Ammon's horn (tissue), 1 donor: Measurements from ENCODE around the gene HLA-B.
"Not testable (repeated sequence)": the region's sequence is repeated elsewhere in the genome, so short reads cannot be mapped to it uniquely, and the experiment has no call there.

Experiments used
- DNase-seq: peaks from one replicate; pipeline ENCODE4 v3.0.0-alpha.2; 2016; ENCODE audit warnings: low spot score

Gene HLA-B

GRCh38 chr6:31383149-31383548 is 26.2 kb upstream of the HLA-B start:
- DNase-seq, result no peak

GRCh38 chr6:31381666-31382065 is 24.7 kb upstream of the HLA-B start:
- no peak for DNase-seq

GRCh38 chr6:31379850-31380249 is 22.9 kb upstream of the HLA-B start:
- no peak for DNase-seq

GRCh38 chr6:31378721-31379103 is 21.7 kb upstream of the HLA-B start:
- DNase-seq, result no peak

- DNase-seq, result no peak
Measured at GRCh38 chr6:31378062-31378720, 21.2 kb upstream of the HLA-B start.

- no peak for DNase-seq
Measured at GRCh38 chr6:31377029-31377428, 20.1 kb upstream of the HLA-B start.

GRCh38 chr6:31375699-31376098 is 18.7 kb upstream of the HLA-B start:
- DNase-seq, result no peak

- not testable (repeated sequence) for DNase-seq
Measured at GRCh38 chr6:31374118-31374517, 17.1 kb upstream of the HLA-B start.

GRCh38 chr6:31368461-31368860 is 11.5 kb upstream of the HLA-B start:
- no peak for DNase-seq

GRCh38 chr6:31366693-31367470 is 9.9 kb upstream of the HLA-B start:
- peak; percentile 96 for DNase-seq

GRCh38 chr6:31365864-31366263 is 8.9 kb upstream of the HLA-B start:
- no peak for DNase-seq

- DNase-seq, result no peak
Measured at GRCh38 chr6:31363811-31364210, 6.8 kb upstream of the HLA-B start.

GRCh38 chr6:31362751-31363150 is 5.8 kb upstream of the HLA-B start:
- DNase-seq, result no peak

- DNase-seq, result no peak
Measured at GRCh38 chr6:31359581-31359980, 2.6 kb upstream of the HLA-B start.

- DNase-seq, result no peak
Measured at GRCh38 chr6:31358302-31358701, 1.3 kb upstream of the HLA-B start.

GRCh38 chr6:31357886-31358285 is 907 bp upstream of the HLA-B start:
- DNase-seq, result no peak

- no peak for DNase-seq
Measured at GRCh38 chr6:31356216-31356945, 598 bp downstream of the HLA-B start.

GRCh38 chr6:31355583-31355948 is 1.4 kb downstream of the HLA-B start:
- DNase-seq, result no peak

GRCh38 chr6:31354864-31355582 is 2.0 kb downstream of the HLA-B start:
- no peak for DNase-seq

GRCh38 chr6:31354158-31354863 is 2.7 kb downstream of the HLA-B start:
- no peak for DNase-seq

GRCh38 chr6:31353384-31353945 is 3.5 kb downstream of the HLA-B start:
- no peak for DNase-seq
